Uterus (tissue), 2 donors: ENCODE data around the gene UBAP2L.
"Not testable (repeated sequence)": the region's sequence is repeated elsewhere in the genome, so short reads cannot be mapped to it uniquely, and the experiment has no call there.

Experiments
- CTCF ChIP-seq, 4 experiments: fragments of 200-600 bp in 2 of 4; fragments of 450-650 bp in 2 of 4; sonication (generic) in 2 of 4; IDR thresholded peaks; one replicate each; pipeline ENCODE4 v1.5.1; 2016 to 2019; ENCODE audit warnings: antibody characterized with exemption in 4 of 4, mild to moderate bottlenecking in 2 of 4, moderate library complexity in 1 of 4
- POLR2A ChIP-seq, 2 donors: fragments of 450-650 bp; IDR thresholded peaks; one replicate each; pipeline ENCODE4 v1.6.1; 2016; ENCODE audit warnings: antibody characterized with exemption in 2 of 2, mild to moderate bottlenecking in 1 of 2, moderate library complexity in 1 of 2

GRCh38 chr1:154205778-154206177, 15.0 kb upstream of the UBAP2L start:
- not testable (repeated sequence) for TF ChIP-seq CTCF, POLR2A (IDR thresholded peaks at IDR 0.05)
